ENCODE data around the gene ACO2.

DNA sequence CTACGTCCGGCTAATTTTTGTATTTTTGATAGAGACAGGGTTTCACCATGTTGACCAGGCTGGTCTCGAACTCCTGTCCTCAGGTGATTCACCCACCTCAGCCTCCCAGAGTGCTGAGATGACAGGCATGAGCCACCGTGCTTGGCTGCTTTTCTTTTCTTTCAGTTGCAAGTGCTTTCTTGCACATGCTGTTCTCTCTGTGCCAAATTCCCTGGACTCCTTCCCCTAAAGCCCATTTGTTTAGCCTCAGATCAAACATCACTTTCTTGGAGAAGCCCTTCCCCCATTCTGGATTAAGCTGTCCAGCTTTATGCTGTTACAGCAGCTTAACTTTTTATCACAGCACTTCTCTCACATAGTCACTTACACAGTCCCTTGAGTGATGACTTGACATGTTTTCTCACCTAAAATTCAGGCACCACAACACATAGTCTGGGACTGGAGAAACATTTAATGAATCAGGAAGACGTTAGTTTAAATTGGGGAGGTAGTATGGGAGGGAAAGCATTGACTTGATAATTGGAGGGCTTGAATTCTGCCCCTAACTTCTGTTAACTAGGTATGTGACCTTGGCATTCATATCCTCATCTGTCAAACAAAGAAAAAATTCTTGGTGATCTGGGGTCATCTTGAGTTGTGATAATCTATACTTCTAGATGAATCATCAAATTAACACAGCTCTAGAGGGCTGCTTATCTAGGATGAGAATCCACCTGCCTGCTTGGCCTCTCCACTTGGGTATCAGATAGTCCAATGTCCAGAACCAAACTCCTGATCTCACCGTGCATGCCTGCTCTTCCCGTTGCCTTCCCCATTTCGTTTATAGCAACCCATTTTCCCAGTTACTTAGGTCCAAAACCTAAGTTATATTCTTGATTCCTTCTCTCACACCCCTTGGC, 18.4 kb downstream of the ACO2 start:
- no peak for TF ChIP-seq POLR2A (IDR thresholded peaks at IDR 0.05)
- TF ChIP-seq, protein P1, sequence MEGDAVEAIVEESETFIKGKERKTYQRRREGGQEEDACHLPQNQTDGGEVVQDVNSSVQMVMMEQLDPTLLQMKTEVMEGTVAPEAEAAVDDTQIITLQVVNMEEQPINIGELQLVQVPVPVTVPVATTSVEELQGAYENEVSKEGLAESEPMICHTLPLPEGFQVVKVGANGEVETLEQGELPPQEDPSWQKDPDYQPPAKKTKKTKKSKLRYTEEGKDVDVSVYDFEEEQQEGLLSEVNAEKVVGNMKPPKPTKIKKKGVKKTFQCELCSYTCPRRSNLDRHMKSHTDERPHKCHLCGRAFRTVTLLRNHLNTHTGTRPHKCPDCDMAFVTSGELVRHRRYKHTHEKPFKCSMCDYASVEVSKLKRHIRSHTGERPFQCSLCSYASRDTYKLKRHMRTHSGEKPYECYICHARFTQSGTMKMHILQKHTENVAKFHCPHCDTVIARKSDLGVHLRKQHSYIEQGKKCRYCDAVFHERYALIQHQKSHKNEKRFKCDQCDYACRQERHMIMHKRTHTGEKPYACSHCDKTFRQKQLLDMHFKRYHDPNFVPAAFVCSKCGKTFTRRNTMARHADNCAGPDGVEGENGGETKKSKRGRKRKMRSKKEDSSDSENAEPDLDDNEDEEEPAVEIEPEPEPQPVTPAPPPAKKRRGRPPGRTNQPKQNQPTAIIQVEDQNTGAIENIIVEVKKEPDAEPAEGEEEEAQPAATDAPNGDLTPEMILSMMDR (IDR thresholded peaks at IDR 0.05), result no peak
